Subcutaneous adipose tissue (tissue), 4 donors: ENCODE measurements around the gene SERHL2. TPM values are rescaled to one million over a fixed set of nuclear protein-coding genes. Genes with fewer than 3 reads are reported as not detected.

ENCODE experiments used
- CTCF ChIP-seq: fragments of 450-650 bp; IDR thresholded peaks from one replicate; pipeline ENCODE4 v1.5.1; 2016; ENCODE audit warnings: low read depth, mild to moderate bottlenecking, control low read depth, antibody characterized with exemption, moderate library complexity
- total RNA-seq, 4 donors: library from RNA; depleted of rRNA; stranded (reverse); fragments of >200 nt; gene quantifications; one replicate each; pipeline ENCODE4 v1.1.0, GENCODE V29; 2016

The SERHL2 gene
- total RNA-seq, 4 donors from 2014 or later = 1.3 to 2.1 (median 1.8) TPM

GRCh38 chr22:42603427-42603826, 49.7 kb downstream of the SERHL2 start:
- TF ChIP-seq CTCF = no peak

DNA sequence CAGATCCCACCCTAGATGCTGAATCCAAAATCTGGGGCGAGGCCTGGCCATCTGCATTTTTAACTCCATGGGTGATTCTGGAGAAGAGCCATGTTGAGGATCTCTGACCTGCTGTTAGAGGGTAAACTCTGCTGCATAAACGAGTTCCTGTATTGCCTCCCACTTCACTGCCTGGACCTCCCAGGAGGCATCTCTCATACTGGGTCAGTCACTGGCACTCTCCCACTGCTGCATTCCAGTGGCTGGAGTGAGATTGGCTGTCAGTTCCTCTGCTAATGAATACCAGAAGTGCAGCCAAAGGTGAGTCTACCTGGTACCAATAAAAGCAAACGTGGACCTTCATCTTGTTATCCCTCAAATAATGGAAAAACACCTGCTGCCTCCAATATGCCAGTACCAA, 50.6 kb downstream of the SERHL2 start:
- TF ChIP-seq CTCF = no peak

DNA sequence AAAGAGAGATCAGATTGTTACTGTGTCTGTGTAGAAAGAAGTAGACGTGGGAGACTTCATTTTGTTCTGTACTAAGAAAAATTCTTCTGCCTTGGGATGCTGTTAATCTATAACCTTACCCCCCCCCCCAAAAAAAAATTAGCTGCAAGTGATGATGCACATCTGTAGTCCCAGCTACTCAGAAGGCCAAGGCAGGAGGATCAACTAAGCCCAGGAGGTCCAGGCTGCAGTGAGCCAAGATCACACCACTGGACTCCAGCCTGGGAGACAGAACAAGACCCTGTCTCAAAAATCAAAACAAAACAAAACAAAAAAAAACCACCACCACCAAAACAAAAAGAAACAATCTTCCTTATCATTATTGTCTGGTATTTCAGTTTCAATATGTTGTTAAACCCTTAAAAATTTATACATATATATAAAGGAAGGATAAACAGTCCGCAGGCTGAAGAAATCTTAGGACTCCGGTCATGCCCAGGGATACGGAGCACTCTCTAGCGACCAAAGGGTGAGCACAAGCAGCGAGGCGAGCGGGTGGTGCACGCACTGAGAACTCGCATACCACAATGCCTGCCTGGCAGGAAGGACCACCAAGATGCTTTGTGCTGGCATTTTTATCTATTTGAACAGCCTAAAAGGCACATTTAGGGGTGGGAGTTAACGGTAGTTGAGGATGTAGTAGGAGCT, 54.5 kb downstream of the SERHL2 start:
- no peak for TF ChIP-seq CTCF

DNA sequence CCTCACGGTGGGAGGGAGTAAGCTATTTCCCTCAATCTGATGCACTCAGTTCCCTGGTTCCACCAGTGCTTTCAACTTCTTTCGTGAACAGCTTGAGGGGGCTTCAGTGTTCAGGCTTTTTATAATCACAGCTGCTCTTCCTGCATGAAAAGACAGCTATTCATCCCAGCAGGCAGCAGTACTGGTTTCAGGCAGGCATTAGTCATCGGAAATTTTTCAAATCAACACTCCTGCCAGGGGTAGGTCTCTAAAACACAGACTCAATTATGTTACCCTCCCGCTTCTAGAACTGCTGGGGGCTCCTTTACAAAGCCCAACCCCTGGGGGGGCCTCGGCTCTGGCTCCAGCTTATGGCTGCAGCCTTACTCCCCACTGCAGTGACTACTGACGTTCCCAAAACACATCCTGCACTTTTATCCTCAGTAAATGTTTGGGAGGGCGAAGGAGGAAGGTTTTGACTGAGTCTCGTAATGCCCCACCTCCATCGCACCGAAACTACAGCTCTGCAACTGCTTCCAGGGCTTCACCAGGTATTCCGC, 55.1 kb downstream of the SERHL2 start:
- no peak for TF ChIP-seq CTCF

DNA sequence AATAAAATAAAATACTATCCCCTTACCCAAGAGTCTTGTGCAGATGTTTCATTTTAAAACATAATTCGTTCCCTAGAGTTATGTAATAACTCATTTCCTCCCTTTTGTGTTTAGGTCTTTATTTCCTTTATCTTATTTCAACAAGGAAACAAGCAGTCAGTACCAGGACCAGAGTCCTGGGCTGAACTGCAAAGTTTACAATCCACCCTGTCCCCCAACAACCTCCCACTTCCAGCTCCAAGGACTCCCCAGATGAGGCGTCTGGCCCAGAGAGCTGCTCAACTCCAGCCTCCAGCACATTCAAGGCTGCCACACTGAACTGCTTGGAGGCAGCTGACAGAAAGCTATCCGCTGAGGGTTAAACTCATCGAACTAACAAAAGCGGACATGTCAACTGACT, 56.4 kb downstream of the SERHL2 start:
- TF ChIP-seq CTCF = no peak

DNA sequence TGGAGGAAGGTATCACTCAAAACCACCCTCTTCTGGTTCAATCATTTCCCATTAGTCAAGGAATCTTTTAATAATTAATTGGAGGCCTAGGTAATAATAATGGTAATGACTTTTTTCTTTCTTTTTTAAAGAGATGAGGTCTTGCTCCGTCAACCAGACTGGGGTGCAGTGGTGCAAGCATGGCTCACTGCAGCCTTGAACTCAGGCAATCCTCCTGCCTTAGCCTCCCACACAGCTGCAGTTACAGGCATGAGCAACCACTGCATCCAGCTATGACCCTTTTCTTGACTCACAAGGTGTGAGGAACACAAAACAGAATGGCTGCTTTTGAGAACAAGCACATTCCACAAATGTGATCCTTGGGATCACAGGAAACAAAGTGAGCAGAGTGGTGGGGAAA, 57.3 kb downstream of the SERHL2 start:
- TF ChIP-seq CTCF = no peak

GRCh38 chr22:42612336-42612735, 58.6 kb downstream of the SERHL2 start:
- no peak for TF ChIP-seq CTCF
